ENCODE results near the gene ANKS1B.
"Not testable (repeated sequence)": the region's sequence is repeated elsewhere in the genome, so short reads cannot be mapped to it uniquely, and the experiment has no call there.

Gene ANKS1B

DNA sequence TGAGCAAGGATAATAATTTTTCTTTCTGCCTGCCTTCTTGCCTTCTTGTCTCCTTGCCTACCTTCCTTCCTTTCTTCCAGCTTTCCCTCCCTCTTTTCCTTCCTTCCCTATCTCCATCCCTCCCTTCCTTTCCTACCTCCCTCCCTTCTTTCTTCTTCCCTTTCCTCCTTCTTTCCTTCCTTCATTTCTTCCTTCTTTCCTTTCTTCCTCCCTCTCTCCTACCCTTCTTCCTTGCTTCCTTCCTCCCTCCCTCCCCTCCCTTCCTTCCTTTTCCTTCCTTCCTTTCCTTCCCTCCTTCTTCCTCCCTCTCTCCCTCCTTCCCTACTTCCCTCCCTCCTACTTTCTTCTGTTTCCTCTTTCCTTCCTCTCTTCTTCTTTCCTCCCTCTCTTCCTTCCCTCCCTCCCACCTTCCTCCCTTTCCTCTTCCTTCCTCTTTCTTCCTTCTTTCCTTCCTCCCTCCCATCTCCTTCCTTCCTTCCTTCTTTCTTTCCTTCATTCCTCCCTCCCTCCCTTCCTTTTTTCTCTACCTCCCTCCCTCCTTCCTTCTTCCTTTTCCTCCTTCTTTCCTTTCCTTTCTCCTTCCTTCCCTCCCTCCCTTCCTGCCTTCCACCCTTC is 1009.9 kb downstream of the ANKS1B start:
- DNase-seq: no peak

DNA sequence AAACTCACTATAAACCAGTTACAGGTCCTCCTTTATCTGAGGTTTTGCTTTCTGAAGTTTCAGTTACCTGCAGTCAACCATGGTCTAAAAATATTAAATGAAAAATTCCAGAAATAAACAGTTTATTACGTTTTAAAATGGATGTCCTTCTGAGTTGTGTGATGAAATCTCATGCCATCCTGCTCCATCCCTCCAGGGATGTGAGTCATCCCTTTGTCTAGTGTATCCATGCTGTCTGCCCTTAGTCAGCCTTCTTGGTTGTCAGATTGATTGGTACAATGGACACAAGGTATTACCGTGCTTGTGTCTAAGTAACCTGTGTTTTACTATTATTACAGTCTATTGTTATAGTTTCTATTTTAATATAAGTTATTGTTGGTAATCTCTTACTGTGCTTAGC is 1011.3 kb downstream of the ANKS1B start:
- no peak for DNase-seq

DNA sequence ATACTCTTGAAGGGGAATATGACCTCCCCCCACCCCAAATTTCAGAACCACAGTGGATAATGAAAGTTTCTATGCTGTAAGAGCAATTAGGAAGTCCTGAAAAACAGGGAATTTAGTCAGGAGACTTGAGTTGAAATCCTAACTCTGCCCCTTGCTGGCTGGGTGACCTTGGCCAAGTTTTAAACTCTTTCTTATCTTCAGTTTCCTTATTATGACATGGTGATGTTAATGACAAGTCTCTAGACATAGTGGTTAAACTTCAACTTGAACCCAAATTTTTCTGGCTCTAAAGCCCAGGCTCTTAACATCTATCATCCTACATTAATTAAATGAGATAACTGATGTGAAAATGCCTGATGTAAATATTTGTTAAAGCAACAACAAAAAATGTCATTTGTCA is 1013.8 kb downstream of the ANKS1B start:
- DNase-seq: no peak

DNA sequence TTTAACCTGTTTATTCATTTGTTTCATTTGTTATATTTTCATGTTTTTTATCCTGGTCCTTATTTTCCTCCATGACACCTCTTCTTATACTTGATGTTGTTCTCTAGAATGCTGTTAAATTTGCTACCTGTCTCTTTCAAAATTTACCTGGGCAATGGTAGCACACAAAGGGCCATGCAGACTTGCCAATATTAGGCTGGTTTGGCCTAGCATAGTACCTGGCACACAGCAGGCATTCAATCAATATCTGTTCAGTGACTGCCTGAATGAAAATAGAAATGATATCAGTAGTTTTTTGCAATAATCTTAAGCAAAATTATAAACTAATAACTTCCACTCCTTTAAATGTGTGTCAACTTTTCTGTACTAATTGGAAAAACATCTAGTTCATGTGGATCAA is 1014.5 kb downstream of the ANKS1B start:
- DNase-seq: no peak

DNA sequence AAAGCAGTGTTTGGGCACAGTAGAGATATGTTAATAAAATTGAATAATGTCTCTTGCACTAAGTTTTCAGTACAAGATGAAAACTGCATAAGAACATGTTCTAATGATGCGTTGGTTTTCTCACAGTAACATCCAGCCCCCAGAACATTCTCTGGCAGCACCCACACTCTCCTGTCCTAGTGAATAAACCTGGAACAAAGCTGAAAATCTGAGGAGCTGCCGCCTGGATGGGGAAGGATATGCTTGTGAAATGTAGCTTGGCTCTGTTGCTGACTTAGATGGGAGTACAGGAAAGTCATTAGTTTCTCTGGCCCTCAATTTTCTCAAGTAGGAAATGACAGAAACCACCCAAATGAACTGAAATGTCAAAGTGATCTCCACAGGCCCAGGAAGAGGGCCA is 1015.8 kb downstream of the ANKS1B start:
- DNase-seq: no peak

DNA sequence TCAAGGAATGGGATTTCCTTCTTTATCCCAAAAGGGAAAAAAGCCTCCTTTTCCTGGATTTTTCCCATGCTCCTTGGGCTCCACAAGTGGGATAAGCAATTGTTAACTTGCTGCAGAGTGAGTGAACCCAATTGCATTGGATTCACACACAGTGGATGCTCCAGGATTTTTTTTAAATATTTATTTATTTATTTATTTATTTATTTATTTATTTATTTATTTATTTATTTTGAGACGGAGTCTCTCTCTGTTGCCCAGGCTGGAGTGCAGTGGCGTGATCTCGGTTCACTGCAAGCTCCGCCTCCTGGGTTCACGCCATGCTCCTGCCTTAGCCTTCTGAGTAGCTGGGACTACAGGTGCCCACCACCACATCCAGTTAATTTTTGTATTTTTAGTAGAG is 1027.6 kb downstream of the ANKS1B start:
- DNase-seq: not testable (repeated sequence)

DNA sequence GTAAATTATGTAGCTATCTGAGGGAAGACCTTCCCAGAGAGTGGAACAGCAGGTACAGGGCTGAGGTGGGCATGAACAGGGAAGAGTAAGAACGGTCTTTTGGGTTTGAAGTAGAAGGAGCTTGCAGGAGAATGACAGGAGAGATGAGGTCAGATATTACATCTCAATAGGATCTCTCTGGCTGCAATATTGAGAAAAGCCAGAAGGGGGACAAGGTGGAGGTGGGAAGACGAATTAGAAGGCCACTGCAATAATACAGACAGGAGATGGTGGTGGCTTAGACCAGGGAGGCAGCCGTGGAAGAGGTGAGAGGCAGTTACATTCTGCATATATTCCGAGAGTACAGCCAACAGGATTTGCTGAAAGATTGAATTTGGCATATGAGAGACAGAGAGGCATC is 1029.5 kb downstream of the ANKS1B start:
- DNase-seq: no peak

DNA sequence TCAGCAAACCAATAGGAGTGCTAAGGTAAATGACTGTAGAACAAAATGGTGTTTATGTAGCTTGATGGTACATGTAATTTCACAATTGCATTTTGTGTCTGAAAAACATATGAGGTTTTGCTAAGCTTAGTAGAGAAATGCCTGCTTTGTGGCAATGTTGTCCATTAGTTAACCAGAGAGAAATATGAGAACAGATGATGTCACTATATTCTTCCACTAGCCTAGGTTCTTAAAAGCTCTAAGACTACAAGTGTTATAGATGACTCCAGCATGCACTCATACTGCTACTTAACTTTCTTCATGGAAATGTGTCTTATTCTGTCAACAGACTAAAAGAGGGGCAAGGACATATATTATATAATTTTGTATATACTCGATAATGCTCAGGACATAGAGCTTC is 1030.2 kb downstream of the ANKS1B start:
- no peak for DNase-seq

DNA sequence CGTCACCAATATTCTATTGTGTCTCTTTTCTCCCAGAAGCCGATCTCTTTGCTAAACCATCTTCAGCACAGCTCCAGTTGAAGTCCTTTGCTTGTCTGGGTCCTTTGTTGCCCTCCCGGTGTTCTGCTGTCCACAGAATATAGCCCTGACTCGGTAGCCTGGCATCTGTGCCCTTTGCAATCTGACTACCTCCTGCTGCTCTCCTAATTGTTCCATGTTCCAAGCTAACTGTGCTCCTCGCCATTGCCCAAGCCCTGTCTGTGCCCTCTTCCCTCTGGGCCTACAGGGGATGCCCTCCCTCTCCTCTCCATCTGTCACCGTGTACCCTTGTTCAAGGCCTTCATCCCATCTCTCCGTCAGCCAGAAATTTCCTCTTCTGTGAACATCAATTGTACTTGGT is 1033.3 kb downstream of the ANKS1B start:
- no peak for DNase-seq

DNA sequence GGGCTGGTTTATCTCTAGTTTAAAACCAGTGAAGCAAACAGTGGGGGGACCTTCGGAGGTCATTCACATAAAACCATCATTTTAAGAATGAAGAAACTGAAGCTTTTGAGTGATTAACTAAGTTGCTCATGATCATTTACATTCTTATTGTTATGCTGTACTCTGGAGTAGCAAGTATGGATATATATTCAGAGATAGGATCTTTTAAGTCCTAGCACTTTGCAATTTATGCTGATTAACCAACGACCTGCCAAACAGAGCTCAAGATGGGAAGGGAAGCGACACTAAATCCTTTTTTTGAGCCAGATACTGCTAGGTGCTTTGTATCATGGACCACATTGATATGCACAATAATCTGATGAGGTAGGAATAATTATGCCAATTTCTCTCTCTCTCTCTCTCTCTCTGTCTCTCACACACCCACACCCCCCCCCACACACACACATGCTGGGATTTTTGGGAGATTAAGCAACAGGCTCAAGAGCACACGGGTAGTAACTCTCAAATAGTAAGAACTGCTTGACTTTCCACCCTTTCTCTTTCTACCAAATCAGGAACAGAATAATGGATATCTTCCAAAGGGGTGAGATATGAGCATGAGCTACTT is 1036.3 kb downstream of the ANKS1B start:
- no peak for DNase-seq

DNA sequence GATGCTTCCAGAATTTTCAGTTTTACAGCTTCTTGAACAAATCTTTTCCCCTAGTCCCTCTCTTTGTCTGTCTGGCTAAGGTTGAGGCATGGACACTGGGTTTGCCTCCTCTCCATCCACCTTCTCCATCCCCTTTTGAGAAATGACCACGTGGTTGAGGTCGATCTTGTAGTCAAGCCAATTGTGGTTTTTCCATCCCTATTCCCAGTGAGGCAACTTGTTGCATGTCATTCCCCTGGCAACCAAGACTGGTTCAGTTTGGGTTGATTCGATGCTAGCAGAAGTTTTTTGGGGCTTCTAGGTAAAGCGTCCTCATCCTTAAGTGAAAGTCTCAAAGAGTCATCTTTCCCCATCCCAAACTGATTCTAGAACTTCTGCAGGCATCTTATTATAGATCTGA is 1038.9 kb downstream of the ANKS1B start:
- DNase-seq: no peak

DNA sequence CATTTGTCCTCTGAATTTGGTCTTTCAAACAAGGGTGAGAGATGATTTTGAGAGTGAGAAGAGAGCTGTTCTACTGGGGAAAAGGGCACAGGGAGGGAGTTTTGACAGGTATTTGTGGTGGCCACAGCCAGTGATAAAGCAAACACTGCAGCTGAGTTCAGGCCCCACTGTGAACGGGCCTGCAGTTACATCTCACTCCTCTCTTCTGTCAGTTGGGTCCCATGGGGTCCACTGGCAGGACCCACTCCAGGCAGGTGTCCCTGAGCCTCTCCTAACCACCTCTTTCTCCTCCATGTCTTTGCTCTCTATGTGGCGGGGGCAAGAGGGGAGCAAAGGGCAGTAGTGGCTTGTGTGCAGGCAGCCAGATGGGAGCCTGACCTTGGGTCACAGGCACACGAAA is 1044.8 kb downstream of the ANKS1B start:
- no peak for DNase-seq

DNA sequence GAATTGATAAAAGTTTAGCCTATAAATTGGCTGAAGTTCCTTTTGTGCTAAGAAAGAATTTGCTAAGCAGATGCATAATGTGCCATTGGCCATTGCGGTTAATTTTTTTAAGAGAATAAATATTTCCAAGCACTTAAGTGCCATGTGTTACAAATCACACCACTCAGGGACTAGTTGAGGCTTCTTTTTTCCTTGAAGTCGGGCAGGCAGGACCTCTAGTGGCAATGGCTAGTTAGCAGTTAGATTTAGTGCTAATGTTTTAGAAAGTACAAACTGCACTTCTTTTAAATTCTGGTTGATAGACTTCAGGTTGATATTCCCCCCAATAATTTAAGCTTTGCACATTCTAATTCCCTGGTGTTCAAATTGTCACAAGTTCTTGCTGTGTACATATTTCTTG is 1045.4 kb downstream of the ANKS1B start:
- DNase-seq: no peak

DNA sequence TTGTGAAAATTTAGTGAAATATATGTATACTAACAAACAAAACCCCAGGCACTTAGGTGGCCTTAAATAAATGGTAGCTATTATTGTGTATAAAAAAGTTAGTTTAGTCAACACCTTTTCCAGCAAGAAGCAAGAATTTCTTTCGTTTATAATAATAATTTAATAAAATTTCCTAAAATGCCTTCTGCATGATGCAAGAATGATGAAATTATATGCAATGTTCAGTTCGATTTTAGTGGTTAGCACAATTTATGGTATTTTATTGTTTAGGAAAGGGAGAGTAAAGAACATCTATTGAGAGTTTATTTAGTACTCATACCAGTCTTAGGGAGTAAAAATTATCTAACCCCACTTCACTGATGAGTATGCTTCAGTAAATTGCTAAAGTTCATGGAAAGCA is 1048.9 kb downstream of the ANKS1B start:
- no peak for DNase-seq

DNA sequence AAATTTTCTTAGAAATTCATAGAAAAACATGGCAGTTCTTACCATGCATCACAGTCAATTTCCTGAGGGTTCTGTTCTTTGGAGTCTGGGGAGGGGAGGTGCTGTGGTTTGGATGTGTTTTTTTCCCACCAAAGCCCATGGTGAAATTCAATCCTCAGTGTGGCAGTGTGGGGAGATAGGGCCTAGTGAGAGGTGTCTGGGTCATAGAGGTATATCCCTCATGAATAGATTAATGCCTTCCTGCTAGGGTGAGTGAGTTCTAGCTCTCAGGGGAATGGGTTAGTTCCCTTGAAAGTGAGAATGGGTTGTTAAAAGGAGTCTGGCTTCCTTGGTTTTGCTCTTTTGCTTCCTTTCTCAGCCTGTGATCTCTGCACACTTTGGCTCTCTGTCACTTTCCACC is 1061.9 kb downstream of the ANKS1B start:
- no peak for DNase-seq

DNA sequence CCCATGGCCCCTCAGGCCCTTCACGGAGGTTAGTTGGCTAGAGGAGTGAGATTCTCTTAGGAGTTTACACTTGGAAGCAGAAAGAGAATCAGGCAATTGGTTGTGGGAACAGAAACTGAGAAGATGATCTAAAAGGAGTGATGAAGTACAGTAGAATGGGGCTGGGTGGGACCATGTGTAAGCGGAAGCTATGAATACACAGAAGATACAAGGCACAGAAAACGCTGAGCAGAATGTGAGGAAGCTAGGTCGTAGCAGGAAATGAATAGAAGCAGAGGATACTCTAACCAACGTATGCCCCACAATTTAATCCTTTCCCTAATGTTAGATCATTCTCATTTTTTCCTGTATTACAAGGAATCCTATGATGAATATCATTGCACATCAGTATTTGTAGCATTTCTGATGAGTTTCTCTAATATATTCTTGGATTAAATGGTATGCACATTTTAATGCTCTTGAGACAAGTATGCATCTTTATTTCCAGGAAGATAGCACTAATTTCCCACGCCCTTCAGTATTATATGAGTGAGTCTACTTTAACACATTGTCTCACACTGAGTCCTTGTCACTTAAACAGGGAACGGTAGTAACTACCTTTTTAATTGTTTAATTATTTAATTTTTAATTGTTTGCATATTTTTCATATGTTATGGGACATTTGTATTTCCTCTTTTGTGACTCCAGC is 1066.4 kb downstream of the ANKS1B start:
- DNase-seq: no peak

DNA sequence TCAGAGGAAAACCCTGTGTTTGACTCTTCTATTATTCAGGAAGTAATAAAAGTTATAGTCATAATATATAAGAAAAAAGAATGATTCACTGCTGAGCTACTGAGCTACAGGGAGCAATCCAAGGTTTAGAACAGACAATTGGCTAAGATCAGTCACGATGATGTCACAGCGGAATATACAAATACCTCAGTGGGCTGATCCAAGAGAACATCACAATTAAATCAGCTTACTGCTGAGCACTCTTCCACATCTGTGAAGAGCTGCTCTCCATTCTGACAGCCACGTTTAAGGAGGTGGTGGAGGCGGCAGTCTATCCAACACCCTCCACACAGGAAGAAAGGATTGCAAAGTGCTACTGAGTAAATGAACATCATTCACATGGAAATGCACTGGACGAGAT is 1068.6 kb downstream of the ANKS1B start:
- no peak for DNase-seq

DNA sequence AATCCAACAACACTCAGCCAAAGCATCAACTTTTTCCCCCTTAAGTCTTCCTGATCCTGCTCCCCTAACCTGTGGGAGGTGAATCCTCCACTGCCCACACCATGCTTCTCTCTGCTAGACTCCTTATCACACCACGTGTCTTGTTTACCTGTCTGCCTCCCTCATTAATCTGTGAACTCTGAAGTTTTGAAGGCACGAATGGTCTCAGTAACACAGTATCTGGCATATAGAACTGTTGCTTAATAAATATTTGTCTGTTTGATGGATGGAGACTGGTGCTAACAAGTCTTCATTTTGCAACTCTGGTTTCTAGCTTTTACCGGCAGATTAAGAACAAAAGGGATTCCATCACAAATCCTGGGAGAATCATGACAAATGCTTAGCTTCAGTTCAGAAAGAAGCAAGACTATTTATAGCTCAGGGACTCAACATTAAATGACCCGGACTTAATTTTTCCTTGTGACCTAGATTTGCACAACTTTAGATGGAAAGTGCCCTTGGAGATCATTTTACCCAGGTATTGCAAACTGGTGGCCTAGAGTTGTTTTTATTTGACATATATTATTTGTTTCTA is 1072.2 kb downstream of the ANKS1B start:
- no peak for DNase-seq

DNA sequence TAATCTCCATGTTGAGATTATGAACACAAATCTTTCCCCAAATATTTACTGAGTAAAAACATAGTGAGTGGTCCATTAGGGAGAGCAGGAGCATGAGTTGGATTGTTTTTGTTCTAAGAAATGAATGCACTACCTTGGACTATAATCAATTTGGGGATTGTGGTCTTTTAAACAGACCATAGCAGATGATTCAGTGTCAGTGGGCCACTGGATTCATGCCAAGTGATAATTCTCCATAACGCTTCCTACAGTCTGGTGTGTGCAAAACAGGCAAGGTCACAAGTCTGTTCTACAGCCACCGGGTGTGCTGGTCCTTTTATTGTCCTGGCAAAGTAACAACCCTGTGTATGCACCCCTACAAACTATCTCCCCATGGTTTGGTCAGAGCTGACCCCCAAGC is 1073.3 kb downstream of the ANKS1B start:
- DNase-seq: no peak

DNA sequence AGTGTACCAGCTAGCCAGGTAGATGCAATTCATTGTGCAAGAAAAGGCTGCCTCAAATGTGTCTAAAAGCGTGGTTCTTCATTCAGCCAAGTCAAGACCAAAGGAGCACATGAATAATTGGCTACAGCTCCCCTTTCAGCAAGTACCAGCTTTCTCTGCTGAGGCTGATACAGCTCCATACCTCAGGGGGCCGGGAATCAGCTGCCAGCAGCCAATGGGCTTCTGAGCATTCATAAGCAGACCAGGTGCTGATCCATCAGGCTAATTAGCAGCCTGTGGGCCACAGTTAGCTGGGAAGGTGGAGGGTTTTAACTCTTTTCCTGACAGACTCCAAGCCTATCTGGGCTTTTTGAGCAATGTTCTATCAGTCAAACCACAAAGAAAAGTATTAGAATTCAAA is 1075.0 kb downstream of the ANKS1B start:
- no peak for DNase-seq

DNA sequence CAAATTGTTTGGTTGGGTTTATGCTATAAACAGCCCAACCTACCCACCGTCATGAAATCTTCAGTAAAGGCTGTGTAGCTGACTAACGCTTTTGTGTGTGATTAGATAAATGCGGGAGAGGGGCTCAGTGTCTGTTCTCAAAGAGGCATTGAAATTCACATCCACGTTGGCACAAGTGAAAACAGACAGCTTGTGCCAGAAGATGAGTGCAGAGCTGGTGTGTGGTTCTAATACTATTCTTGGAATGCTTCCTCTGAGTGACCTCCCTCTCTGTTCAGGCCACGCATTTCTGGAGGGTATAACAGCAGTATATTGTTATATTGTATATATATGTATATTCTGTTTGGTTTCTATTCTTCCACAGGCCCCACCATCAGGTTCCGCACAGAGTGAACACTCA is 1075.9 kb downstream of the ANKS1B start:
- DNase-seq: no peak

DNA sequence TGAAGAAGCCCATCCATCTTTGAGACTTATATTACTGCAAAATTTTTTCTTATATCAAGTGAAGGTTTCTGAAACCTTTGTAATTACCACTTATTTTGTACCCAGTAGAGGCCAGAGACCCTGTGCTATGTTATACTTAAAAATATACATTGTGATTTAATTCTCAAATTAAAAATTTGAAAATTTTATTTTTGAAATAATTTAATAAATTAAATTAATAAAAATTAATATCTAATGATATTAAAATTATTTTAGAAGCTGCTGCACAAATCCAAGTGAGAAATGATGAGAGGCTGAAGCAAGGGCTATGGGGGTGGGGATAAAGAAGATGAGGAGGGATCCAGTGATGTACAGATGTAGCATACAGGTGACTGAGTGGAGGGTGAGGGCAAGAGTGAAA is 1080.9 kb downstream of the ANKS1B start:
- DNase-seq: no peak

DNA sequence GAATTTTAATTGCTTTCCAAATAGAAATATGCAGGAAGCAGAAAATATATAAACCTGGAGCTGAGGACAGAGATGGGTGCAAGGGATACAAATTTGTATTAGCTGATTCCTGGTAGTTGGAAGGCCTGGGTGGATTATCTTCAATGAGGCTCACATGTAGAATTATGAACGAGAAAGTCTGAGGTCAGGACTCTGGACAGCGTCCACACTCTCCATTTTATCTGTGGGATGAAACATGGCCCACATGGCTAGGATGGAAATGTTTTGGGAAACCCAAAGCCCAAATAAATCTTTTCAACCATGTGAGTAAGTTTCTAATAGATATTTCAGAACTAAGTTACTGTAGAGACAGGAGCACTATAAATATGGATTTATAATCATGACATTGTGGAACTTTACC is 1083.5 kb downstream of the ANKS1B start:
- DNase-seq: no peak

DNA sequence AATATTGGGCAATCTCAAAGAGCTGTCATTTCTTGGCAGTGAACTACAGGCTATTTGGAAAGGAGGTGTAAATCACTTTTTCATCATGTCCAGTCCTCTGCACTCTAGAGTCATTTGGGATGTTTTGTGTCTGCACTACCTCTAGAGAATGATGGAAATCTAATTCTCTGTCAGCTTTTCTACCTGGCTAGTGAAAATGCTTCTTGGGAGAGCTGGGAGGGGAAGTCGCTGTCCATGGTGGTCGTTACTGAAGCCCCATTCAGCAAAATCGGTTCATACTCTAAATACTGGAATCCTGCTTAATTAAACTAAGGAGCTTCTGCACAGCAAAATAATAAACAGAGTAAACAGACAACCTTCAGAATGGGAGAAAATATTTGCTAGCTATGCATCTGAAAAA is 1087.8 kb downstream of the ANKS1B start:
- no peak for DNase-seq

Measured in NCI-H2107 (cell line).